ENCODE measurements around the gene HERC6.
A peak's percentile ranks its signal among the peaks of the same experiment; 100 is the strongest.
"Not testable (repeated sequence)": the region's sequence is repeated elsewhere in the genome, so short reads cannot be mapped to it uniquely, and the experiment has no call there.

The HERC6 gene

DNA sequence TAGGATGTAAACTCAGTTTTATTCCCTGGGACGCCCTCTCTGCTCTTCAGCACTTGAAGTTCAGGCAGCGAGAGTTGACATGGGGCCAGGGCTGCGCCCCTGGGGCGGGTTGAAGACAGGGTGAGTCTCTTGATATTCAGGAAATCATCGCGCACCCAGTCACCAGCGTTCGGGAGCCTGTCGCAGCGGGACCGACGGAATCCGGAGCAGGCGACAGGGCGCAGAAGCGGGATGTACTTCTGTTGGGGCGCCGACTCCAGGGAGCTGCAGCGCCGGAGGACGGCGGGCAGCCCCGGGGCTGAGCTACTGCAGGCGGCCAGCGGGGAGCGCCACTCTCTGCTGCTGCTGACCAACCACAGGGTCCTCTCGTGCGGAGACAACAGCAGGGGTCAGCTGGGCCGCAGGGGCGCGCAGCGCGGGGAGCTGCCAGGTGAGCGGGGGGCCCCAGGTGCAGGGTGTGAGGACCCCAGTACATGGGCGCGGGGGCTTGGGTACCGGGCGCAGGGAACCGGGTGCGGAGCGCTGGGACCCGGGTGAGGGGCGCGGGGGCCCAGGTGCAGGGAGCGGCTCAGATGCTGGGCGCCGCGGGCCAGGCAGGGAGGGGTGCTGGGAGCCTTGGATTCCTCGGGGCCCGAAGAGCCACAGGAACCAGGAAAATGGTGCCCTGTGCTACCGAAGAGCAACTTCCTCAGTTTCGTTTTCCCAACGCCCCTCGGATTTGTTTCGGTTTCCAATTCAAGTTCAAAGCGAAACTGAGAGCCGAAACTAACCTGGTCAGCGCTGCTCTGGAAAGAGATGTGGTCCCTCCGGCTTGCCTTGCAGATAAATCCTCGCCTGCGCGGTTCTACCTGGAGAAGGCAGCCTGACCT, at the start of gene HERC6:
Gene HERC6, plus strand, starts transcription at position 162 of the 869 bp plus-strand sequence. Its CDS starts 70 bp downstream, at position 232.
- peak; percentile 87 for DNase-seq

DNA sequence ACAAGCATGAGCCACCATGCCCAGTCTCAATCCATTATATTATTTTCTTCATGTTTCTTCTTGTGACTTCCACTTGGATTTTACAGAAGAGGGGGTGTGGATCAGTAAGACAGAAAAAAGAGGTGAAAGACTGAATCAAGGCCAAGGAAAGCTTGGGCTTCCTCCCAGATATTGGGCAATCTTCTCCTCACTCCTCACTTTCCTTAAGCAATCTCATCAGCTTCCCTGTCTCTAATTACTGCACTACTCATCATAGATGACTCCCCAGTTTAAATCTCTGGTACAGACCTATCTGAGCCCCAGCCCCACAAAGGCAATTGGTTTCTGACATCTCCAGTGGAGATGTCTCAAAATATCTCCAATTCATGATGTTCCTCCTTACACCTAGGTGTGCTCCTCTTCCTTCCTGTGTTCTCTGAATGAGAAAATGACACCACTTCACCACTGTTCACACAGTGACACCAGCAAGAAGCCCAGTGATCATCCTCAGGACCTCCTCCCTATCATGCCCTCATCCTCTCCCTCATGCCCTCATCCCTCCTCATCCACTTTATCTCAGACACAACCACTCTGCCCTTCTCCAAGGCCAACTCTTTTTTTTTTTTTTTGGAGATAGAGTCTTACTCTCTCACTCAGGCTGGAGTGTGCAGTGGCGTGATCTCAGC, 44.8 kb upstream of the HERC6 start:
- DNase-seq, result no peak

DNA sequence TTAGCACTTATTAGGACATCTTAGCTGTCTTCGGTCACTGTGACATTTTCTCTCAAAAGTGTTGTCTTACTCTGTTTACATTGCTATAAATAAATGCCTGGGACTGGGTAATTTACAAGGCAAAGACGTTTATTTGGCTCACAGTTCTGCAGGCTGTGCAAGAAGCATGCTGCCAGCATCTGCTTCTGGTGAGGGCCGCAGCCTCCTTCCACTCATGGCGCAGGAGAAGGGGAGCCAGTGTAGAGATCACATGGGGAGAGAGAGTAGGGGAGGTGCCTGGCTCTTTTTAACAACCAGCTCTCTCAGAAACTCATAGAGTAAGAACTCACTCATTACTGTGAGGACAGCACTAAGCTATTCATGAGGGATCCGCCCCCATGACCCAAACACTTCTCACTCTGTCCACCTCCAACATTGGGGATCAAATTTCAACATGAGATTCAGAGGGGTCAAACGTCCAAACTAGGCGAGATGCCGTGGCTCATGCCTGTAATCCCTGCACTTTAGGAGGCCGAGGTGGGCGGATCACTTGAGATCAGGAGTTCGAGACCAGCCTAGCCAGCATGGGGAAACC, 43.5 kb upstream of the HERC6 start:
- no peak for DNase-seq

DNA sequence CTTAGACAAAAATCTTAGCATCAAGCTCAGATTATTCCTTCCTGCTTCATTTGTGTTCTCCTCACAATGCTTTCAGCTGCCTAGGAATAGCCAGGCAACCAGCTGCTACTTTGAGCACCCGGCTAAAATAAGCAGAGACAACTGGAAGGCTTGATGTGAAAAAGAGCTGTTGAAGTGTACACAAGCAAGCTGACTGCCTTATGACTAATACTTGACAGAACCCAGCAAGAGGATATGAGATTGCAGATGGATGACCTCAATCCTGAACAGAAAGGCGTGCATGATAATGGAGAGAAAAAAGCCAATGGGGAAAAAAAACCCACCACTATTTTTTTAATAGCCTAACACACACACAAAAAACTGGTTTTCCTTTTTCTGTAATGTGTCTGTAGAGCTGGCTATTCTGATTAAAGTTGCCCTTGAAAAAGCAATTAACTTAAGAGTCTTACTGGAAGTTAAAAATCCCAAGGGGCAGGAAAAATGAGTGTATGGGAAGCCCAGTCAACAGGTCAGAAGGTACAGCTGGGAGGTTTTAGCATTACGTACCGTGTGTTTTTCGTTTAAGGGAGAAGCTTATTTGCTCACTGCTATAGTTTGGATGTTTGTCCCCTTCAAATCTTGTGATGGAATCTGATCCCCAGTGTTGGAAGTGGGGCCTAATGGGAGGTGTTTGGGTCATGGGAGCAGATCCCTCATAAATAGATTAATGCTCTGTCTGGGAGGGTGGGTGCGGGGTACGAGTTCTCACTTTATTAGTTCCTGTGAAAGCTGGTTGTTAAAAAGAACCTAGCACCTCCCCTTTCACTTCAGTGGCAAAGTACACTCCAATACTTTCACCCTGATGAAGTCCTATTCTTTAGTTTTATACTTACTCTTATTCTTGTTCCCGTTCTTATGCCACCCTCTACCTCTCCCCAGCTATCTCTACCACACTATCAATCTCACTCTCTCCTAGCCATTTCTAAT, 37.1 kb upstream of the HERC6 start:
- no peak for DNase-seq

DNA sequence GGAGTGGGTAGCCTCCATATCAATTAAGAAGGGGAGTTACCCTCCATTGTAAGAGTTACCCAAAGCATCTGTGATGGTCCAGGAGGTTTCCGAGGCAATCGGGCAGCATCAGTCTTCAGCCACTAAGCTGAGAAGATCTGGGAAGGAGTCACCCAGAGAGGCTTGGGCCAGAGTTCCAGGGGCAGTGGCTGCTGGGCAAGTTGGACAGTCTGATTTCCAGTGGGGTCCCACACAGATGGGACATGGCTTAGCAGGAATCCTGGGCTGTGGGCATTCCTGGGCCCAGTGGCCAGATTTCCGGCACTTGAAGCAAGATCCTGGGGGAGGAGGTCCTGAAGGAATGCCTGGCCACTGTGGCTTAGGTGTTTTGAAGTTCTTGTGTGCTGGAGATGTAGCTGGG, 31.8 kb upstream of the HERC6 start:
- DNase-seq, result not testable (repeated sequence)

DNA sequence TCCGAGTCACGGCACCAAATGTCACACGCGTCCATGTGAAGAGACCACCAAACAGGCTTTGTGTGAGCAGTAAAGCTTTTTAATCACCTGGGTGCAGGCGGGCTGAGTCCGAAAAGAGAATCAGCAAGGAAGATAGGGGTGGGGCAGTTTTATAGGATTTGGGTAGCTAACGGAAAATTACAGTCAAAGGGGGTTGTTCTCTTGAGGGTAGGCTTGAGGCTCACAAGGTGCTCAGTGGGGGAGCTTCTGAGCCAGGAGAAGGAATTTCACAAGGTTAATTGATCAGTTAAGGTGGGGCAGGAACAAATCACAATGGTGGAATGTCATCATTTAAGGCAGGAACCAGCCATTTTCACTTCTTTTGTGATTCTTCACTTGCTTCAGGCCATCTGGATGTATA, 29.9 kb upstream of the HERC6 start:
- DNase-seq, result not testable (repeated sequence)

DNA sequence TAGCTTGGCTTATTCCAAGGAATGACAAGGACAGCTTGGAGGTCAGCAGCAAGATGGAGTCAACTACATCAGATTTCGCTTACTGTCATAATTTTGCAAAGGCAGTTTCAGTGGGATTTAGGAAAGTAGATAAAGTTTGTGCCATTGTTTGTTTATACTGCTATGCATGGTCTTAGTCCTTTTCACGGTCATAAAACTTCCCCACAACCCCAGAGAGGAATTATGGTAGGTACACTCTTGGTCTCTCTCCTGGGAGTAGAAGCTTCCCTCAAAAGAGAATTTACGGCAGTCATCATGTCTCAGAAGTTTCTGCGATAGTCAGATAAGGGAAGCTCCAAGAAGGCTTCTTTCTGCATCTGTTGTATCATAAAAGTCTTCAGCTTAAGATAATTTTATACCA, 27.9 kb upstream of the HERC6 start:
- no peak for DNase-seq

DNA sequence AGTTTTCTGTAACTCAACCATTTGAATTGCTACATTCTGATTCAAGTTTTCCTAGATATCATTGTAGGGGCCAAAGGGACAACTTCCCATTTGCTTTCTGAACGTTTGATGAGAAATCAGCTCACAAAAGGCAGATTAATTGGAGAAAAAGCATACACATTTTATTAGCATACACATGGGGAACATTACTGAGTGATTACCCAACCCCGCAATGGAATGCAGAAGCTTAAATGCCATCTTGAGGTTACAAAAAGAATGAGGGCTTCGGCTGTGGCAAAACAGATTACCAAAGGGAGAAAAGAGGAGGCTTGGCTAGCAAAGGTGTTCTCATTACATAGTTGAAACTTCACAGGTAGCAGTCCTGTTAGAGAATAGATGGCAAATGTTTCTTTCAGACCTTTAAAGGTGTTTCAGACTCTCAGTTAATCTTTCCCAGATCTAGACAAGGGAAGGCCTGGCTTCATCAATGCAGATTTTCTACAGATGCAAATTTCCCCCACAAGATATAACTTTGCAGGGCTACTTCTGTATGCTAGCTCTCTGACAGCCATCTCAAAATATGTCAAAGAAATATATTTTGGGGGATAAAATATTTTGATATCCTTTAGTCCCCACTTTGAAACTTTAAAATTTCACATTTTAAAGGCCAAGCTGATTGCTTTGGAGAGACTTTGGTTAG, 26.5 kb upstream of the HERC6 start:
- DNase-seq, result no peak

DNA sequence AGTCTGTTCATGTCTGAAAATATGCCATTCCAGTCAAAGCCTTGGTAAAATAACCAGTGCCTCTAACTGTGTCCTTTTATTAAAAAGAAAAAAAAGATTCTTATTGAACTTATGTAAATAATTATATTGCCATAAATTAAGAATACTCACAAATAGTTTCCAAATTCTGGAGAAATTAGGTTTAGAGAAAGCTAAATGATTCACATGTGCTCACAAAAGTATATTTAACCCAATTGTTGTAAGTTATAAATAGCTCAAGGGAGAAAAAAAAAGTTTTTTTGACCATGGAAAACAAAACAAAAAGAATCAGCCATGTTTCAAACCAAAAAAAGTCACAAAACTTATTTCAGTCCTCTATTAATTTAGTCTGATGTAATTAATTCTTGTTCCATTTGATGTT, 25.3 kb upstream of the HERC6 start:
- no peak for DNase-seq

DNA sequence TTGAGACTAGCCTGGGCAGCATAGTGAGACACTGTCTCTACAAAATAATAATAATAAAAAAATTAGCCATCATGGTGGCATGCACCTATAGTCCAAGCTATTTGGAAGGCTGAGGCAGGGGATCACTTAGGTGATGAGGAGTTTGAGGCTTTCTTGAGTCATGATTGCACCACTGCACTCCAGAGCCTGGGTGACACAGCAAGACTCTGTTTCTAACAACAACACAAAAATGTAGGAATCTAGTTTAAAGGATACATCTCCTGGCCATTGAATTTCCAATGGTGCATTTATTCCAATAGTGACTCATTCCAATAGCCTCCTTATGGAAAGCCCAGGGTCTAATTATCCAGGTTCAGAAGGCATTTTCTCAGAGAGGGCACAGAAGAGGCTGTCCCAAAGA, 21.9 kb upstream of the HERC6 start:
- no peak for DNase-seq

DNA sequence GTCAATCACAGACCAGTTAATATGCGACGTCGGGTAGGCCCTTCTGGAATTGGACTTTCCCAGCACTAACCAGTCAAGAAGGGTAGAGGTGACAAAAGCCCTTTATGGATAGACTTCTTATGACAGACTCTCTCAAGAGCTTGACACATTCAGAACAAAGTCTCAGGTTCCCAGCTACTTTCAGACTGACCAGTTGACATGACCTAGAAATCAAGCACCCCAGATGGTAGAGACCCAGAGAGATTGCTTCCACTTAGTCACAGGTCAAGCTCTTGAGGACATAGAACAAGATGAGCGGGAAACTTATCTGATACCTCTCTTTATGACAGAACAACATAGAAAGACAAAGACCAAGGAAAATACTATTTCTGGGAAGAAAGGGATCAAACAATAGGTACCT, 21.4 kb upstream of the HERC6 start:
- DNase-seq, result no peak

DNA sequence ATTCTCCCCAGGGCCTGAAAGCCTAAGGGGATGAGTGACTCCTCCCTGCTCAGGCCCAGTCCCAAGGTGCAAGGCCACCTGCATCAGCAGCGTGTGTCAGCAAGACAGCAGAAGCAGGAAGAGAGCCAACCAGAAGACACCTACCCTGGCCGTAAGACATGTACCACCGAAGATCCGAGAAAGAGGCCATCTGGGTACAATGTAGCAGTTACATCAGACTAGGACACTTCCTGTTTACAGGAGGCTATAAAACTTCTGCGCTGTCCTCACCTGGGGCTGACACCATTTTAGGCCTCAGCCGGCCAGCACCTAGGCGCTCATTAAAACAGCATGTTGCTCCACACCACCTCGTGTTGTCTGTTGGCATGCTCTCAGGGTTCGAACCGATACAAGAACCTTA, 19.1 kb upstream of the HERC6 start:
- no peak for DNase-seq

DNA sequence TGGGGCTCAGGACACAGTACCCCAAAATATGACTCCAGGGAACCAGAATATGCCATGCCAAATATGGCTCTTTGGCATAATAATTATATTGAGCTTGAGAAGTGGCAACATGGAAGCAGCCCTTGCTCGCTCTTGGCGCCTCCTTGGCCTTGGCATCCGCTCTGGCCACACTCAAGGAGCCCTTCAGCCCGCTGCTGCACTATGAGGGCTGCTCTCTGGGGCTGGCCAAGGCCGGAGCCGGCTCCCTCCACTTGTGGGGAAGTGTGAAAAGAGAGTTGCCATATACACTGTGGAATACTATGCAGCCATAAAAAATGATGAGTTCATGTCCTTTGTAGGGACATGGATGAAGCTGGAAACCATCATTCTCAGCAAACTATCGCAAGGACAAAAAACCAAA, 18.4 kb upstream of the HERC6 start:
- no peak for DNase-seq

DNA sequence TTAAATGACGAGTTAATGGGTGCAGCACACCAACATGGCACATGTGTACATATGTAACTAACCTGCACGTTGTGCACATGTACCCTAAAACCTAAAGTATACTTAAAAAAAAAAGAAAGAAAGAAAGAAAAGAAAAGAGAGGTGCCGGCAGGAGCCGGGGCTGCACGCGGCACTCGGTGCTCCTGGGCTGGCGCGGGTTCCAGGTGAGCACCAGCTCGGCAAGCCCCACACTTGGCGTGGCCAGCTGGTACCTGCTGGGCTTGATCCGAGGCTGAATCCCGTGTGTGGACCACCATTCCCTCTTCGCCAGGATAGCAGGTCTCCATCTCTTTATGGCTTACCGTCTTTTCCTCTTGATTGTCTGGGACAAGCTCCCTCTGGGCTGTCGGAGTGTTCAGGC, 17.9 kb upstream of the HERC6 start:
- no peak for DNase-seq

DNA sequence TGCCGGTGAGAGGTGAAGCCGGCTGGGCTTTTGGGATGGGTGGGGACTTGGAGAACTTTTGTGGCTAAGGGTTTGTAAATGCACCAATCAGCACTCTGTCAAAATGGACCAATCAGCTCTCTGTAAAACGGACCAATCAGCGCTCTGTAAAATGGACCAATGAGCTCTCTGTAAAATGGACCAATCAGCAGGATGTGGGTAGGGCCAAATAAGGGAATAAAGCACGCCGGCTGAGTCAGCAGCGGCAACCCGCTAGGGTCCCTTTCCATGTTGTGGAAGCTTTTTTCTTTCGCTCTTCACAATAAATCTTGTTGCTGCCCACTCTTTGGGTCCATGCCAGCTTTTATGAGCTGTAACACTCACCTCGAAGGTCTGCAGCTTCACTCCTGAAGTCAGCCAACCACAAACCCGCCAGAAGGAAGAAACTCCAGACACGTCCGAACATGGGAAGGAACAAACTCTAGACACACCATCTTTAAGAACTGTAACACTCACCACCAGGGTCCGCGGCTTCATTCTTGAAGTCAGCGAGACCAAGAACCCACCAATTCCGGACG, 17.4 kb upstream of the HERC6 start:
- DNase-seq, result not testable (repeated sequence)

DNA sequence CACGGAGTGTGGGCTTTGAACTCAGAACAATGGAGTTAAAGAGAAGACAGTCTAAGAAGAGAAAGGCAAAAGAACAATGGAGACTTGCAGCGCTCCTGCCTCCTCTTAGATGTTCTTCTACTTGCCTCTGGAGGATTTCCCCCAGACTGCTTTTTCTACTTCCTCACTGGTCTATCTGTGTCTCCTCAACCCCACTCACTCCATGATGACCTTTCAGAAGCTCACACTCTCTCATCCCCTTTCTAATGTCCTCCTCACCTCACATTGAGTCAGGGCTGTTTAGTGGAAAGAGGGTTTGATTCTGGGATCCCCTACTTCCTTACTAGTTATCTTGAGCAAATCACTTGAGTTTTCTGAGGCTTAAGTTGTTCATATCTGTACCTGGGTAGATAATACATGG, 12.2 kb upstream of the HERC6 start:
- DNase-seq, result no peak

DNA sequence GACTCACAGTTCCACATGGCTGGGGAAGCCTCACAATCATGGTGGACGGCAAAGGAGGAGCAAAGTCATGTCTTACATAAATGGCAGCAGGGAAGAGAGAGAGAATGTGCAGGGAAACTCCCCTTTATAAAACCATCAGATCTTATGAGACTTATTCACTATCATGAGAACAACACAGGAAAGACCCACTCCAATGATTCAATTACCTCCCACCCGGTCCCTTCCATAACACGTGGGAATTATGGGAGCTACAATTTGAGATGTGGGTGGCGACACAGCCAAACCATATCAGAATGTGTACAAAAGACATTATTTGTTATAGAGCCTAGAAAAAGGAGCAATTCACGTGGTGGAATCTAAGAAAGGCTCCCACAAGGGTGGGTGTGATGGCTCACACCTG, 10.8 kb upstream of the HERC6 start:
- DNase-seq, result no peak

DNA sequence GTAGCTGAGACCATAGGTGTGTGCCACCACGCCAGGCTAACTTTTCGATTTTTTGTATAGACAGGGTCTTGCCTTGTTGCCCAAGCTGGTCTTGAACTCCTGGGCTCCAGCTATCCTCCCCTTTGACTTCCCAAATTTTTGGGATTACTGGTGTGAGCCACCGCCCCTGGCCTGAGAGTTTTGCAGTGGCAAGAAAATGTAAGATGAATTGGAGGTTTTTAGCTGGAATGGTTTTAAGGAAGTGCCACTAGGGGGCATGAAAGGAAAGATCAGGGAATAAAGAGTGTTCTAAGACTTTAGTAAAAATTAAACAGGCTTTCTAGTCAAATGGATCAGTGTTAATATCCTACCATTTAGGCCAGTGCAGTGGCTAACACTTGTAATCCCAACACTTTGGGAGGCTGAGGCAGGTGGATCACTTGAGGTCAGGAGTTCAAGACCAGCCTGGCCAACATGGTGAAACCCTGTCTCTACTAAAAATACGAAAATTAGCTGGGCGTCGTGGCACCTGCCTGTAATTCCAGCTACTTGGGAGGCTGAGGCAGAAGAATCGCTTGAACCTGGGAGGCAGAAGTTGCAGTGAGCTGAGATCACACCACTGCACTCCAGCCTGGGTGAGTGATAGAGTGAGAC, 9.4 kb upstream of the HERC6 start:
- peak; percentile 52 for DNase-seq

DNA sequence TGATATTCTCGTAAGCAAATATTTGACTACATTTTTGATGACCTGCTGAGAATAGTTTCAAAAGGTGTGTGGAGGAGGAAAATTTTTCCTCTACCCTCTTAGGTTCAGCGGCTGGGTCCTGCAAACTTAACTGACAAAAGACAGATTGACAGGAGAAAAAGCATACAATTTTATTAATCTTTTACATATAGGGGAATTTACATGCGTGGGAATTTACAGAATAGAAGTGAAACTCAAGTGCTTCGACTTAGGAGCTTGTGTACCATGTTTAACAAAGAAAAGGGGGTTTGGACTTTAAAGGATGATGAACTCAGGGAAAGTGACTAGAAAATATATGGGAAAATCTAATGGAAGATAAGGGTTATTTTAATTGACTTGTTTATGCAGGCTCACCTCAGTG, 2.5 kb downstream of the HERC6 start:
- DNase-seq, result no peak

DNA sequence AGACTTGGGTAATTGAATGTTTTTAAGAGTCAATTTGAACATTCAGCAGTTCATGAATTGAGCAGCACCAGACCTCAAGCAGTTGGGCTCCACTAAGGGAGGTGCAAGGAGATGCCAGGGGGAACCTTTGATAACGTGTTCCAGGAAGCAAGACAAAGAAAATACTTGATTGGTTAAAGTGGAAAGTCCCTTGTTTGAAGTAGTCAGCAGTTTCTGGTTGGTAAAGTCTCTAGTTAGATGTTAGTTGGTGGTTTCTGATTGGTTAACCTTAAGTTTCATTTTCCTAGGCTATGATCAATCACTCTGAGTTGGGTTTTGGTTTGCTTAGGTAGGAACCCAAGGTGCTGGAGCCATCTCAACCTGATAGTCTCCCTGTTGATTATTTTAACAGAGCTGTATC, 4.0 kb downstream of the HERC6 start:
- DNase-seq, result peak; percentile 87

DNA sequence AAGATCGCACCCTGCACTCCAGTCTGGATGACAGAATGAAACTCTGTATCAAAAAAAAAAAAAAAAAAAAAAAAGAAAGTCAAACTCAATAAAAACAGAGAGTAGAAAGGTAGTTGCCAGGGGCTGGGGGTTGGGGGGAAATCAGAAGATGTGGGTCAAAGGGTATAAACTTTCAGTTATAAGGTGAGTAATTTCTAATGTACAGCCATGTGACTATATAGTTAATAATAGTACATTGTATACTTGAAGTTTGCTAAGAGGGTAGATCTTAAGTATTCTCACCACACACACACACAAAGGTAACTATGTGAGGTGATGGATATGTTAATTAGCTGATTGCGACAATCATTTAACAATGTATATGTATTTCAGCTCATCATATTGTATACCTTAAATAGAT, 11.5 kb downstream of the HERC6 start:
- DNase-seq, result no peak

DNA sequence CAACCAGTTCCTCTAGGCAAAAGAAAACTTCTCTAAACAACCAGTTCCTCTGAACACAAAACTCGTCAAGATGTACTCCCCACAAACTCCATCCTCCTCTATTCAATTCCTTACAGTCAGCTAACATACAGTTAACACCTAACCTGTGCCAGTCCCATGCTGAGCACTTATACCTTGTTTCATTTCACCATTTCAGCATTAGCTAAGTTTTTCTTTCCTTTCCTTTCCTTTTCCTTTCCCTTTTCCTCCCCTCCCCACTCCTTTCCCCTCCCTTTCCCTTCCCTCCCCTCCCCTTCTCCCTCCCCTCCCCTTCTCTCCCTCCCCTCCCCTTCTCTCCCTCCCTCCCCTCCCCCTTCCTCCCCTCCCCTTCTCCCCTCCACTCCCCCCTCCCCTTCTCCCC, 13.1 kb downstream of the HERC6 start:
- DNase-seq, result no peak
